HG03108 (cell line): ENCODE results near the gene MYH3.
"Not testable (repeated sequence)": the region's sequence is repeated elsewhere in the genome, so short reads cannot be mapped to it uniquely, and the experiment has no call there.

Source experiments
- ATAC-seq: cut with Tn5 transposase; IDR thresholded peaks from one replicate; pipeline ENCODE4 v1.9.1; 2021; ENCODE audit warnings: moderate library complexity; ENCODE audit not compliant: unreplicated experiment

MYH3 gene

DNA sequence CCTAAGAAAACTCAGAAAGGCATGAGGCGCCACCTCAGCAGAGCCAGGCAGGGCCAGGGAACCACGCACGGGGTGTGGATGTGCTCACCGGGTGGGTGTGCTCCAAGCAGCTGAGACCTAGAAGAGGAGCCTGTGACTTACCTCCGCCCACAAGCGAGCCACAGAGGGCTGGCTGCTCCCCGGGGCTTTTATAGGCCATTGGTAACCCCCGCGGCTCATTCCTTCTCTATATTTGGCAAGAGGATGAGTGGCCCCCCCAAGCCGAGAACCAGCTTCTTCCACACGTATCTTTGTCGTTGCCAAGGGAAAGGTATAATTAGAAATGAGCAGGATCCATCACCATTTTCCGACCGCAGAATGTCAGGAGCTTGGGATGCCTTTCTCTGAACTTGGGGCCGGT lies at the start of gene MYH3:
MYH3 (minus strand) TSS at position 162 of the 400 bp plus-strand sequence. CDS start 2,245 bp downstream, outside the sequence.
- no peak for ATAC-seq

DNA sequence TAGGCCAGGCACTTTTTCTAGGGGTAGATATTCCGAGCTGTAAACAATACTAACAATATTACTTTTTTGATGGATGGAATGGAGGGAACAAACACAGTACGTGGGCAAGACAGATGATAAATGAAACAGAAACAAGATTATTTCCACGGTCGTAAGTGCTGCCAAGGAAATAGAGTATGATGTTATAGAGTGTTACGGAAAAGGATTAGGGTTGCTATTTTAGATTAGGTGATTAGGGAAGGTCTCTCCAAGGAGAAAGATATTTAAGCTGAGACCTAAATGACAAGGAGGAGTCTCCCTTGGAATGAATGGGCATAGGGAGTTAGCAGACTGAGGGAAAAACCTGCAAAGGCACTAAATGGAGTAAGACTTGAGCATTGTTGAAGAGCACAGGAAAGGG lies 48.6 kb upstream of the MYH3 start:
- no peak for ATAC-seq

DNA sequence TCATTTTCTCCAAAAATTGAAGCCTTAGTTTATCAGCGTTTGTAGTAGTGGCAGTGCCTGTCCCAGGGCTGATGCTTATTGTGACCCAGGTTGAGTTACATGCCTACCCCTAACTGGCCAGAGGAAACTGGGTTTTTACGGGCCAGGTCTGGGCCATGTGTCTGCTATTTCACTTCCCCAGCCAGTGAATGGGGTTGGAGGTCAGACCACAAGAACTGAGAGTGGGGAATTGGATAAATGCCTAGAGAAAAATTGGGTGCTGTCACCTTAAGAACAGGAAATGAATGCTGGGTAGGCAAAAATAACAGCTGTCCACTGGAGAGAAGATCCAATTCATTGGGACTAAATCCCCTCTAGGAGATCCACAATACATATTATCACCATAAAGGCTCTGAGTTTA lies 45.5 kb upstream of the MYH3 start:
- no peak for ATAC-seq

DNA sequence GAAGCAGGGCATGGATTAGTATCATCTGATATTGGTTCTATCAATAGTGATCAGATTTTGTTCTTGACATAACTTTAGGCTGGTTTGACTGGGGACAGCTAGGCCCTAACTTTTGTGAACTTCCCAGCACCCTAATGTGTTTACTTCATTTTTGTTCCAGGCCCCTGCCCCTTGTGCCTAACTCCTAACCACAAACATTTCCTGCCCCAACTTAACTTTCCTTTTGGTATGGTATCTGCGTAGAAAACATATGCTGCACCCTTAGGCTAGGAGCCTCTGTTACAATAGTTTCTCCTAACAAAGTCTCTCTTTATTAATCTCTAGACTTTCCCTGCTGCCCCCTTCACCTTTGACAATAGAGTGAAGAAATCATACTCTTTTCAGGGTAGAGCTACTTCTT lies 42.7 kb upstream of the MYH3 start:
- no peak for ATAC-seq

DNA sequence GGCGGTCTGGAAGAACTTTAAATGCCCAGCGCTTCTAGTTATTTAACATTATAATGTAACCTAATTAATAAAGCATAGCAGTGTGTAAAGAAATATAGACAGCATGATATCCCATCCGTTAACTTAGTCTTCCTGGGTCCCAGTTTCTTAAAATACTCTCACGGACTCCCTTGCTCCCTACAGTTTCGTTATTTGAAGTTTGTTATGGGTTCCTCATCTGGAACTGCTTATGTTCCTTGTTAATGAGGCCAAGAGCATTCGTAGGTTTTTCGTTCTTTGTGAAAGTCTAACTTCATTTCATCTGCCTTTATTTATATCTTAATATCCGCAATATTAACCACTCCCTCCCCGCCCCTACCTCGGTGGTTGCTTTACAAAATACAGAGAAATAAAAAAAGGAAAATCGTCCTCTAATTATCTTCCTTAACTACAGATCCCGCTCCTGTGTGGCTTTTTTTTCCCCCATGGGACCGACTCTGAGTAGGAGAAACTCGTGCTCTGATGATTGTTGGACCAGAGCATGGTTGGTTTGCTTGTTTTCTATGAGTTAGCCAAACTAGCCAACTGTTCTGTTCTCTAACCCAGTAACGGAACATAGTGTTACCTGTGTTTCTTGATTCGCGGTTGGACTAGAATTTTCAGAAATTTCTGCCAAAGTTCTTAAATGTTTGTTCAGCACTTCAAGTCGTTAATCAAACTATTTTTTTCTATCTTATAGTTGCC lies 41.1 kb upstream of the MYH3 start:
- no peak for ATAC-seq

DNA sequence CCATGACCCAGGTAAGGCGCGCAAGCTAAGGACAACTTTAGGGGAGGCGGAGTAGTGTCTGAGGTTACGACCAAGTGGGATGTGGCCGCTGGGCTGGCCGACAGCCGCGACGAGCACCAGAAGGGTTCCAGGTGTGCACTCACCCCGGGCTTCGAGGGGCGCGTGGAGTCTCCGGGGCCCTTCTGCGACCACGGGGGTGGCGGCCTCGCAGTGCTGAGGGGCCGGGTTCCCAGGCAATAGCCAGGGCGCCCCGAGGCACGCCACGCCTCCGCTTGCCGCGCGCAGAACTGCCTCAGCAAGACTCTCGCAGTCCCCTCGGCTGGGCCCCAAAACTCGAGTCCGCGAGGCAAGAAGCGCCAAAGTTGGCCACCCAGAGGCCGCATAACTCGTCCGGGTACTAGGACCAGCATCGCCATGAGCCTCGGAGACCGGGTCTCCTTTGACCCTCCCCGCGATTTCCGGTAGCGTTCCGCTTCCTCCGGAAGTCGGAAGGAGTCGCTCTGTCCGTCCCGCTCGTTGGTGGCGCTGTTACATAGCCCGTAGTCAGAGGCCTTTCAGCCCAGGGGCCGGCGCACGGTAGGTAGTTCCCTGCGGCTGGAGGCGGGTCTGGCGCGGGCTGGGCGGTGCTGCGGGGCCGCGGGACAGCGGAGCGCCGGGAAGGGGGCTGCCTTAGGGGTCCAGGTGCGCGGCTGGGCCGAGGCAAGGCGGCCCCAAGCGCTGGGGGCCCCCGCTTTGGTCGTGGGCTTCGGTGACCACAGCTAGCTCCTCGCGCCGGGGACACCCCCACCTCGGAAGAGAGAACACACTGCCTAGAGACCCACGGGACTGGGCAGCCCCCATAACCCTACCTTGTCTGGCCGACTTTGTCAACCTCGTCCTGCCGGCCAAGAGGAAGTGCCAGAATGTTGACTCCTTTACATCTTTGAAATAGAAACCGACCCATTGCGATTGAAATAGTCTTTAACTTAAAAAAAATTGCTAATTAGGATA lies 40.3 kb upstream of the MYH3 start, which contains the start of the genes ADPRM and SCO1:
ADPRM (plus strand) TSS at position 503 of the 990 bp plus-strand sequence. CDS start 7,333 bp downstream, outside the sequence.
SCO1 (minus strand) TSS at position 442 of the 990 bp plus-strand sequence; CDS start at position 416, 26 bp downstream.
- peak; percentile 94 for ATAC-seq

DNA sequence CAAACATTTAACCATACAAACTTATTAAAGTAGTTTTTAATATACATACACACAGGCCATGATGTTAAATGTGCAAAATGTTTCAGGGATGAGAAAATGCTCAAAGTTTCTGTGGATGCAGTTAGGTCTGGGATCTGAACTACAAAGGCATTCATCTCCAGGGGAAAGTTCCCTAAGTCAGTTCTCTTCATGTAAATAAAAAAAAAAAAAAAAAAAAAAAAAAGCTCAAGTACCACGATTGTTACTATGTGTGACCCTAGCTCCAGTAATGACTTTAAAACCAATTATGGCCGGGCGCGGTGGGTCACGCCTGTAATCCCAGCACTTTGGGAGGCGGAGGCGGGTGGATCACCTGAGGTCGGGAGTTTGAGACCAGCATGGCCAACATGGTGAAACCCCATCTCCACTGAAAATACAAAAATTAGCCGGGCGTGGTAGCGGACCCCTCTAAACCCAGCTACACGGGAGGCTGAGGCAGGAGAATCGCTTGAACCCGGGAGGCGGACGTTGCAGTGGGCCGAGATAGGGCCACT lies 38.8 kb upstream of the MYH3 start:
- not testable (repeated sequence) for ATAC-seq

DNA sequence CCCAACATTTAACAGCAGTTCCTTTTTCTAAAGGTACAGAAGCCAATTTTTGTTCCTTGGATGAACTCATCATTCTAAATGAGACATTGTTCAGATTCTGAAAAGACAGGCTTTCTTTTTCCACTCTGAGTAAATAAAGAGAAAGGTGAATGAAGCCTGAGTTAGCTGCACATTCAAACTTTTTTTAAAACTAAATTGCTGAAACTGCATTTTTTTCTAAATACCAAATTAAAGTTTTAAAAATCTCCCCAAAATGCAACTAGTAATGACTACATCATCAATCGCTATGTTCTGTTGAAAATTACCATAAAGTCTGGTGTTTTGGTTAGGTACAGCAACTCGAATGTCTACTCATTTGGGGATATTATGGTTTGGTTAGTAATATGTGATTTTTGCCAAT lies 30.4 kb upstream of the MYH3 start:
- ATAC-seq: no peak

DNA sequence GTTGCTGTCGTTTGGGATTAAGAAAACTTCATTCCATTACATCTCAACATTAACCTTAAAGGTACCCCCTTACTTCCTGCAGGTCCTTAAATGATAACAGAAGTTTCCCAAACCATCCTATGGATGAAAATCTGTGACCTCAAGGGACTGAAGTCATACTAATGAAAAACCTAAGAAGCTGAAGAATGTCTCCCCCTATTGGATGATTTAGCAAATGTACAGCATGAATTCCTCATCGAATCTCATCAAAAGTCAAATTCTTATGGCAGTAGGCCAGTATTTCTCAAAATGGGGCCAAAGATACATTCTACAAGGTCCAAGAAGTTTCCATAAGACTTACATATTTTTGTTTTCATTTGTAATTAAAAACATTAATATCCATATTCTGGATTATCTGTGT lies 26.7 kb upstream of the MYH3 start:
- ATAC-seq: no peak

DNA sequence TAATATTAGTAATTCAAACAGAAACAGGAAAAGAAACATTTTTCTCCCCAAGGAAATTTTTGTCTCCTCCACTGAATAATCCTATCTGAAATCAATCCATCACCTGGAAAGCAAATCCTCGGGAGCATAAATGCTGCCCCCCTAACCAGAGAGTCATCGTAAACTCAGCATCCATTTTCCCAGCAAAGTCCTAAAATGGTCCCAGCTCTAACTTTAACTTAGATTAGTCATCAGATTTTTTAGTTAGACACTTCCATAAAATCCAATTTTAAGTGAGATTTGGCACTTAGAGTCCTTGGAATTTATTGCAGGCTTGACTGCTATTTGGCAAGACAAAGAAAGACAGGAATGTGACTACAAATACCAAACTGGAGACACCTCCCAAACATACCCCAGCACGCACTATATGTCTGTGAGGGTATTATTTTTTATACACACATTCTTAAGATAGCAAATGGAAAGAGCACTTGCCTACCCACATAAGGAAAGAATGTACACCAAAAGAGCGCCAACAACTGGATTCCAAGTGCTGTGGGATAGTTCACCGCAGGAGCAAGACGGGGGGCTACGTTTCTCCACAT lies 24.8 kb upstream of the MYH3 start:
- no peak for ATAC-seq

DNA sequence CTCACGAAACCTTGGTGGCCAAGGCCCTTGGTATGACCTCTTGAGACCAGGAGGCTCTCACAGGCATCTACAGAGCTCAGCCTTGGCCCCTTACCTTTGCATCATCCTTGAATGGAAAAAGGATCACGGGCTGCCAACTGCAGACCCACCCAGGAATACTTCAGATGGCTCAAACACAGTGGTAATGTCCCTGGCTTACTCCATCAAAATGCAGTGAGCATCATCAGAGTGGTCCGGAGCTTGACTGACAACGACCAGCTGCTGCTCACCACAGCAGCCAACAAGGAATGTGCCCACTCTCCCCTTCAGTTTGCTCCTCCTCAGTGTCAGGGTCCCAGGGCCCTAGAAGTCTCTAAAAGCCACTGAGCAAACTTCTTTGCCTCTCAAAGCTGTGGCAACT lies 17.6 kb upstream of the MYH3 start:
- ATAC-seq: no peak

DNA sequence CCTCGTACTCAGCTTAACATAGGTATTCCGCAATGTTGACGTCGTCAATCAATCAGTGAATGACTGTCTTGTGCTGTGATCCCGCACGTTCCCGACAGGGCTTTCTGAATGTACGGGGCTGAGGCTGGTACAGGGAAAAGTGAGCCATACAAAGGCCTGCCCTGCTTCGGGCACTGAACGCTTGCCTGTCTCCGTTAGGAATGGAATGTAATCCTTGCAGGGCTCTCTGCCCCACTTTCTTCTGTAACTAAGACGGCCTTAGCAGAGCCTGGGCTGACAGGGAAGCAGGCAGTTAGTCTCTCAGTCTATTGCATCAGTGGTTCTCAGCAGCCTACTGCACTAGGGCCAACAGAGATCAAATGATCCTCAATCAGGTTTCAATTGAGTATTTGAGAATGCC lies 16.2 kb upstream of the MYH3 start:
- ATAC-seq: no peak

DNA sequence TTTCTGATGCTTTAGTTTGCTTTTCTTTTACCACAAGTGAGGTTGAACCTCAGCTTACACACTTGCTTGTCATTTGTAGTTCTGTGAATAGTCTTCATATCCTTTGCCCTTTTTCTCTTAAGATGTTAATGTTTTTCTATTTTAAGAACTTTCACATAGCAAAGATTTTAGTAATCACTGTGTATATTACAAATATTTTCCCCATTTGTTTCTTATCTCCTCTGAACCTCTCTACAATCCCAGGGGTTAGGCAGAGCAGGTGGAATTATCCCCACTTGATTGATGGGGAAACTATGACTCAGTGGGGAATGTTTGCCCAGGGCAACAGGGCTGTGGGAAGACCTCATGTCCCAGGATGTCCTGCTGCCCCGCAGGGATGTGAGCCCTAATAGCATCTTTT lies 11.7 kb upstream of the MYH3 start:
- no peak for ATAC-seq

DNA sequence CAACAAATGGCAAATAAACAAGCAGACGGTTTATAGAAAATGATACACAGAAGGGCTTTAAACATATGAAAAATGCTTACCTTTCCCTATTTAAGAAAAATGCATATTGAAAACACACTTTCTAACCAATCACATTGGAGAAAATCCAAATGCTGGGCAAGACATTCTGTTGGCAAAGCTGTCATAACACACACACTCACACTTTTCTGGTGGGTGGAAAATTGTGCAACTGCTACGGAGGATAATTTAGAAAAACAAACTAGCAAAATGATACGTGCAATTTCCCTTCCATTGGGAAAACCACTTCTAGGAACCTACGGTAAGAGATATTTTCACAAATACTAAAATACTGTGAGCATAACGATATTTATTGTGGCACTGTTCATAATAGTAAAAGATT lies 9.8 kb upstream of the MYH3 start:
- no peak for ATAC-seq

DNA sequence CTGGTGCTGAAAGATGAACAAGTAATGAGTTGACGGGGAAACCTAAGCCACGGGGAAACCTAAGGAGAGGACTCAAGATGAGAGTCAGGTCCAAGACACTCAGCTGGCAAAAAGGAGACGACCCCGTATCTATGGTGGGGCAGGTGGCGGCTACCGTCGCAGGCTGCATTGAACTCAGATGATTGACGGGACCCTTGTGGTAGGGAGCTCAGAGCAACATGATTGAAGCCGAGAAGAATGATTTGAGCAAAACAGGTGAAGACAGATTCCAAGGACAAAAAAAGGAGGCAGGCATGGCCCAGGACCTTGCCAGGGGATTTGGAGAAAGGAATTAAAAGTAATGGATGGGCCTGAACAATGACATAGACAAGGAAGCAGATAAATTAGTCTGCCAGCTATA lies 7.5 kb upstream of the MYH3 start:
- ATAC-seq: no peak

DNA sequence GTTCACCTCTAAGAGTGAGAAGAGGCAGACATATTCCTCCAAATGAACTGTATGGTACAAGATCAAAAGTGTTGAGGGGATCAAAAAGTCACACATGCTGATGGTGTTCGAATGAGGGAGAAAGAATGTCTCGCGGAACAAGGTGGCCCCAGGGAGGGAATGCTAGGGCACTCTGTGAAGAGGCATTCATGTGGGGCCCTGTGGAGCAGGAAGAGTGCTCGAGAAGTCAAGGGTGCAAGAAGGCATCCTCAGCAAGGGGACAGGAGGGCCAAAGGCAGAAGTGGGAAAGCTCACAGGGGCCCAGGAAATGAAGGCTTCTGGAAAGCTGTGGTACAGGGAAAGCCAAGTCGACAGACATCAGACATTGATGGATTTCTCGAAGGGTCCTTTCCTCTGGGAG lies 6.1 kb upstream of the MYH3 start:
- no peak for ATAC-seq

DNA sequence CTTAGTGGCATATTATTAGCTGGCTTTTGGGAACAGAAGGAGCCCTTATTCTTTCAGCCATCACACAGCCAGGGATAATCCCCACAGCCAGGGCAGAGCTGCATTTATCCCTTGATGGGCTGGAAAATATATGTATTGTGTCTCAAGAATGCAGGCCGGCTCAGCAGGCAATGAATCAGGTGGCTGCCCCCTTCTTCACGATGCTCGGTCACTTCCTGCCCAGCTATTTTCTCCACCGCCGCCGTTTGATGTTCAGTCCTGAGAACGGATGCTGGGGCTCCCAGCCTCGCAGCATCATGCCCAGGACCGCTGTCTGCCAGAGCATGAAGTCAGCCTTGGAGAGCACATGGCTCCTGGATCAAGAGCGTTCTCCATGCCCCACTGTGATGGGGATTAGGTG lies 4.3 kb upstream of the MYH3 start:
- no peak for ATAC-seq

DNA sequence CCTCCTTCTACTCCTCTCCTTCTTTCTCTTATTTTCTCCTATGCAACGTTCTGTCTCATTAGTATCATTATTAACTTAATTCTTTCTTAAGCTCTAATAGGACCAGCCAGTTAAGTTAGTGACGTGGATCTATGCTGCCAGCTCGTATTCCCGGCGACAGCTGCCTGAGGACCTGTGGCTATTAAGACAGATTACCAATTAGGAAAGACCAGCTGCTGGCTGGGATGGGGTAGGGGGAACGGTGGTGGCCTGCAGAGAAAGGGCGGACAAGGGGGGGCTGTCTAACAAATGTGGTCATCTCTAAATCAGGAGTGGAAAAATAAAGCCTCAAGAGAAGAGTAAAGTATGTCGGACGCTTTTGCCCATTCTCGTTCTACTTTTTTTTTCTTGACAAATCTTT lies 770 bp upstream of the MYH3 start:
- ATAC-seq: no peak

DNA sequence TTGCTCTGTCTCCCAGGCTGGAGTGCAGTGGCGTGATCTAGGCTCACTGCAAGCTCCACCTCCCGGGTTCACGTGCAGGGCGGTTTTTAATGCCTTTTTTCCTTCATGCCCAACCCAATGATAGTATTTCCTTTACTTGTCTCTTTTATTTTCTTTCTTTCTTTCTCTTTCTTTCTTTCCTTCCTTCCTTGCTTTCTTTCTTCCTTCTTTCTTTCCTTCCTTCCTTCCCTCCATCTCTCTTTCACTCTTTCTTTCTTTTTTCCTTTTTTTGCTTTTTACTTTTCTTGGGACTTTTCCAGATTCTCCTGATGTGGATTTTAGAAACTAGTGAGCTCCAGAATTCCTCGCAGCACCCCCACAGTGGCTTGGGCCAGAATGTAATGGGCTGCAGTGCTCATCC lies 3.1 kb downstream of the MYH3 start:
- no peak for ATAC-seq

DNA sequence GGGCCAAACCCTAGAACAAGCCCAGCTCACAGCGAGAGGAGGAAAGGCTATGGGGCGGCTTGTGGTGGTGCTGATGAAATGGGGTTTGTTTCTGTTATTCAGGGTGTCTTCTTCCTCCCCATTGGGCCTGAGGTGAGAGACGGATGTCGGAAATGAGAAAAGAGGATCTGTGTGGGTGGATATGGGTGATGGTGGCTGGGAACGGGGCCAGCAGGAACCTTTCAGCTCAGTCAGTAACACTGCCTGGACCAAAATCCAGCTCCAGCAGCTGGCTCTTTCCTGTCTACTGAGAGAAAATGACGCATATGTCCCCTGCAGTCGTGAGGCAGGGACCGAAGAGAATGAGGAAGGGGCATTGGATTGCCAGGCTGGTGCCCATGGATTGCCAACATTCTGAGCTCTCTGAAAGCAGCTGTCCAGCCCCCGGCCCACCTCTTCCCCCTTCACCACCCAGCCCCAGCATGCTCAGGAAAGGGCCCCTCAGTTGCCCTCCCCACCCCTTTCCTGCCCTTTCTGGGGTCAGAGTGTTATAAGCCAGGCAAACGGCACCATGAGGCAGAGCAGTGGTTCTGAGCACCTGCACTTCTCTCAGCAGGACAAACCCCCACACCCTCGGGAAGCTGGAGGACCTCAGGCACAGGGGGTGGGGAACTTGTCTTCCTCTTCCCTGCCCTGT lies 4.0 kb downstream of the MYH3 start:
- ATAC-seq: no peak

DNA sequence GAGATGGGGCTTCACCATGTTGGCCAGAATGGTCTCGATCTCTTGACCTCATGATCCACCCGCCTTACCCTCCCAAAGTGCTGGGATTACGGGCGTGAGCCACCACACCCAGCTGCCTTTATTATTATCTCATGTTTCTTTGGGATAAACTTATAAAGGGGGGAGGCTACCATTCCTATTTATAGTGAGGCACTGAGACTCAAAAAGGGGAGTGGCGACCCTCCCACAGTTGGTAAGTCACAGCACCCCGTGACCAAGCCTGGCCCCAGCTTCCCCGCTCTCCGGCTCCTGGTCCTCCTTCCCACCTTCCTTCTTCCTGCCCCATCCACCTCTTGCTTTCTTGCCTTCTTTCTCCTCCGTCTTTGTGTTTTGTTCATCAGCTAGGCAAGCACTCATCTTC lies 5.2 kb downstream of the MYH3 start:
- no peak for ATAC-seq
